ENCODE data around the gene LRRC28. TPM values are rescaled to one million over a fixed set of nuclear protein-coding genes. Genes with fewer than 3 reads are reported as not detected.

The LRRC28 gene
- total and polyA plus RNA-seq, 9 of the 15 experiments (the other 6 are each of a cell fraction or from before 2014, with no cell fraction given) = 5.5 to 17.4 (median 7.9) TPM

- Histone ChIP-seq H3K79me2 (ENCODE audit: control insufficient read depth, insufficient read depth, low read length) (no peaks in the 10 kb centered on the region), H3K9me3 (replicated peaks; ENCODE audit: control insufficient read depth, insufficient read depth, low read depth, low read length) (no peaks in the 10 kb centered on the region), H4K20me1 (replicated peaks; ENCODE audit: control insufficient read depth, insufficient read depth, low read length) (no peaks in the 10 kb centered on the region), H2AFZ (ENCODE audit: low read depth, low read length) (no peak overlapping the region), H3K4me3 (no peak overlapping the region), H3K27ac (ENCODE audit: extremely low read depth, low read depth, low read length) (no peak overlapping the region), H3K9me1 (ENCODE audit: control insufficient read depth, insufficient read depth, low read length) (no peaks in the 10 kb centered on the region), H3K36me3 (ENCODE audit: control insufficient read depth, insufficient read depth, low read length) (no peaks in the 10 kb centered on the region), H3K4me1 (replicated peaks in 1 of 2; ENCODE audit: control insufficient read depth in 2 of 2, insufficient read depth in 2 of 2, low read length in 2 of 2) (no peaks in the 10 kb centered on the region), H3K27me3 (ENCODE audit: control insufficient read depth in 2 of 2, insufficient read depth in 2 of 2, low read length in 2 of 2) (no peaks in the 10 kb centered on the region), H3K9ac (ENCODE audit: insufficient read depth in 1 of 2, low read depth in 2 of 2, low read length in 2 of 2) (no peak overlapping the region), H3K4me2 (ENCODE audit: insufficient read depth, low read length) (no peak overlapping the region)
- ChIA-PET CTCF (ENCODE audit: low intra/inter-chr PET ratio) (no interaction called here), POLR2A (no interaction called here)
- no peak for DNase-seq (ENCODE audit: extremely low read depth in 1 of 4, low spot score in 3 of 4)
- ATAC-seq = no peak
- no peak for FAIRE-seq
- intact Hi-C loops (cut with micrococcal nuclease) (no loop called here), in situ Hi-C loops (cut with MboI) (no loop called here)
- no TSS peak for BruUV-seq (replicated peaks)
- WGBS (ENCODE audit: insufficient coverage, low coverage, missing lambda C conversion rate) = 47% methylated on average over 12 of the region's 12 CpGs
- TF ChIP-seq RNF219 (CRISPR knock-in tag; IDR thresholded peaks at IDR 0.05) = no peak
- TF ChIP-seq TRIM28 (IDR thresholded peaks at IDR 0.05) = no peak
- no peak for TF ChIP-seq ATF7 (IDR thresholded peaks at IDR 0.05)
- no peak for TF ChIP-seq ZNF589 (CRISPR knock-in tag; IDR thresholded peaks at IDR 0.05; ENCODE audit: low read depth)
- no peak for TF ChIP-seq TOE1 (IDR thresholded peaks at IDR 0.05; ENCODE audit: borderline replicate concordance)
- TF ChIP-seq TOE1 (CRISPR knock-in tag; IDR thresholded peaks at IDR 0.05; ENCODE audit: borderline replicate concordance, low read depth) = no peak
- TF ChIP-seq KLF1 (tag; IDR thresholded peaks at IDR 0.05) = no peak
- TF ChIP-seq C11orf30 (IDR thresholded peaks at IDR 0.05; ENCODE audit: low read depth) = peak; percentile 41; the same call in 1 of the 2 replicates
- TF ChIP-seq ZNF507 (tag; conservative IDR thresholded peaks at IDR 0.05) = no peak
- TF ChIP-seq MEF2D (tag; conservative IDR thresholded peaks at IDR 0.05; ENCODE audit: low read depth) = no peak
- TF ChIP-seq NUFIP1 (IDR thresholded peaks at IDR 0.05; ENCODE audit: partially characterized antibody) = no peak
- peak; percentile 57 for TF ChIP-seq ZNF316 (IDR thresholded peaks at IDR 0.05)
- no peak for TF ChIP-seq U2AF1 (optimal IDR thresholded peaks at IDR 0.05; ENCODE audit: low read depth, low read length)
- TF ChIP-seq SIN3B (IDR thresholded peaks at IDR 0.05; ENCODE audit: low read depth) = no peak
- TF ChIP-seq PHF20 (IDR thresholded peaks at IDR 0.05; ENCODE audit: partially characterized antibody) = no peak
- TF ChIP-seq SNAPC5 (CRISPR knock-in tag; IDR thresholded peaks at IDR 0.05) = no peak
- TF ChIP-seq ZFP91 (CRISPR knock-in tag; IDR thresholded peaks at IDR 0.05) = no peak
- peak; percentile 33; the same call in 1 of the 2 replicates for TF ChIP-seq MAFG (tag; conservative IDR thresholded peaks at IDR 0.05)
- TF ChIP-seq MXI1 (IDR thresholded peaks at IDR 0.05; ENCODE audit: low read depth, low read length) = no peak
These were observed 5.9 kb downstream of the LRRC28 start for GRCh38 chr15:99257107-99257750.

Measured in K562 (cell line).